ENCODE data around the gene GPAT2.
"Not testable (repeated sequence)": the region's sequence is repeated elsewhere in the genome, so short reads cannot be mapped to it uniquely, and the experiment has no call there.

GPAT2 gene, protein sequence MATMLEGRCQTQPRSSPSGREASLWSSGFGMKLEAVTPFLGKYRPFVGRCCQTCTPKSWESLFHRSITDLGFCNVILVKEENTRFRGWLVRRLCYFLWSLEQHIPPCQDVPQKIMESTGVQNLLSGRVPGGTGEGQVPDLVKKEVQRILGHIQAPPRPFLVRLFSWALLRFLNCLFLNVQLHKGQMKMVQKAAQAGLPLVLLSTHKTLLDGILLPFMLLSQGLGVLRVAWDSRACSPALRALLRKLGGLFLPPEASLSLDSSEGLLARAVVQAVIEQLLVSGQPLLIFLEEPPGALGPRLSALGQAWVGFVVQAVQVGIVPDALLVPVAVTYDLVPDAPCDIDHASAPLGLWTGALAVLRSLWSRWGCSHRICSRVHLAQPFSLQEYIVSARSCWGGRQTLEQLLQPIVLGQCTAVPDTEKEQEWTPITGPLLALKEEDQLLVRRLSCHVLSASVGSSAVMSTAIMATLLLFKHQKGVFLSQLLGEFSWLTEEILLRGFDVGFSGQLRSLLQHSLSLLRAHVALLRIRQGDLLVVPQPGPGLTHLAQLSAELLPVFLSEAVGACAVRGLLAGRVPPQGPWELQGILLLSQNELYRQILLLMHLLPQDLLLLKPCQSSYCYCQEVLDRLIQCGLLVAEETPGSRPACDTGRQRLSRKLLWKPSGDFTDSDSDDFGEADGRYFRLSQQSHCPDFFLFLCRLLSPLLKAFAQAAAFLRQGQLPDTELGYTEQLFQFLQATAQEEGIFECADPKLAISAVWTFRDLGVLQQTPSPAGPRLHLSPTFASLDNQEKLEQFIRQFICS

GRCh38 chr2:96034792-96035191 lies at the start of gene GPAT2:
GPAT2 (minus strand) TSS chr2:96034916; CDS start chr2:96032359, 2,557 bp downstream.
- DNase-seq (ENCODE audit: low spot score): not testable (repeated sequence)

GRCh38 chr2:96083989-96084857 lies 49.5 kb upstream of the GPAT2 start:
- DNase-seq (ENCODE audit: low spot score): no peak

GRCh38 chr2:96083064-96083939 lies 48.6 kb upstream of the GPAT2 start:
- DNase-seq (ENCODE audit: low spot score): no peak

DNA sequence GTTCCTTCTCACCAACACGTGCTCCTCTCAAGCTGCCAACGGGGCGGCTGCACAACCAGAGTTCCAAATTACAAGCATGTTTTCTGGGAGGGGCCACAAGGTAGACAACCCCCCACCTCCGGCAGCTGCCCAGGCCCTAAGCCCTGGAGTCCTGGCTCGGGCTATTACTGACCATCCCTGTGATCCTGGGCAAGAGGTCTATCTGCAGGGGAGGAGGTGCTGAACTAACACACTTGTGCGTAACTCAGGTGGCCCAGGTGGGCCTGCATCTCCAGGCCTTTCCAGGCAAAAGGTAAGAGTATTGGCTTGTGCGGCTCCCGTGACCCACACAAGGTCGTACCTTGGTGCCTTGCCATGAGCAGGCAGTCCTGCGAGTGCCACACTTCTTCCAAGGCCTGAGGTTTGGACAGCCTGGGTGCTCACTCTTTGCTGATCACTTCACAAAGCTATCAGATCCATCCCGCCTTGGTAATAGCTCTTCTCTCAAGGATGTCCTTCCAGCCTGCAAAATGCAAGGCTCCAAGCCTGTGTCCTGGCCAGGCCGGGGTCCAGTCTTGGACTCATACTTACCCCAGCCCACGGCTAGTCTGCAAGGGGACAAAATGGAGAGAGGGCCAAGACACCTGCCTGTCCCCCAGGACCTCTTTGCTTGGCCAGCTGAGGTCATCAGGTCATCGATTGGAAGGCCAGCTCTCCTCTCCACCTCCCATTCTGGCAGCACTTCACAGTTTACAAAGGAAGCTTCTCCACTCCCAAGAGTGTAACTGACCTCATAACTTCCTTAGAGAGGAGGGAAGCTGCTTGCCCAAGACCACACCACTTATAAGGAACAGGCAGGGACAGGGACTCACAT lies 47.7 kb upstream of the GPAT2 start:
- no peak for DNase-seq (ENCODE audit: low spot score)

GRCh38 chr2:96081042-96081441 lies 46.3 kb upstream of the GPAT2 start:
- no peak for DNase-seq (ENCODE audit: low spot score)

GRCh38 chr2:96075199-96075771 lies 40.6 kb upstream of the GPAT2 start:
- no peak for DNase-seq (ENCODE audit: low spot score)

DNA sequence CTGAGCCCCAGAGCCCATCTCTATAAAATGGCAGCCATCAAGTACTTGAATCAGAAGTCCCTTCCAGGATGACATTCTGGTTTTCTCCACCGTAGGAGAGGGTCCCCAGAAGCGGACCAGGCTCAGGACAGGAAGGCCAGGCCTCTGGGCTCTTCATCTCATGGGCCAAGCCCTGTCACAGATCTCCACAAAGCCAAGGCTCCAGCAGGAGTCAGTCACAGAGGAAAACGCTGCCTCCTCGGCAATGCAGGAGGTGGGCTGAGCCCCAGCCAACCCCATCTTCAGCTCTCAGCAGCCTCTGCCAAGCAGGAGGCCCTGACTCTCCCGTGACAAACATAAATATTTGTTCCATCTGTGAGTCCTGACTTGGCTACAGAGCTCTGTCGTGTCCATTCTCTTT lies 39.4 kb upstream of the GPAT2 start:
- DNase-seq (ENCODE audit: low spot score): no peak

DNA sequence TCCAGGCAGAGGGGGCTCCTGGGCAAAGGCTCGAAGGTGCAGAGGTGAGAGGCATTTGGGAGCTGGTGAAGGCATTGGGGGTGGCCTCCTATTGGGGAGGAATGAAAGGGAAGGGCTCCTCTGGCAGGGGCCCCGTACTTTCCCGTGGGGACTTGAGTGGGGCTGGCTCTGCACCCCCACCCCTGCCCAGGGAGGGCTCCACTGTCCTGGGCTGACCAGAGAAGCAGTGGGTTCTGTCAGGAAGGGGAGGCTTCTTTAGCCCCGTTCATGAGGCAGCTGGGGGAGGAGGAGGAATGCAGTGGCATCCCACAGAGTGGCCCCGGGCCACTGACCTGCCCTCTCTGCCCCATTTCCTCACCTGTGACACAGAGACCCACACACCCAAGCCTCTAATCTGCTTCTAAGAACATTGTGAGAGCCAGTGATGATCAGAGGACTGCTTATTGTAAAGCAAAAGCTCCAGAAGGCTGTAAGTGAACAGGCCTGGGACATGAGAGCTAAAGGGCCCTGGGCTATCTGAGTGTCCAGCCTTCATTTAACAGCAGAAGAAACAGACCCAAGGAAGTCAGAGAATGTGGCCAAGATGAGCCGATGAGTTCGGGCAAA lies 38.6 kb upstream of the GPAT2 start:
- no peak for DNase-seq (ENCODE audit: low spot score)

GRCh38 chr2:96072746-96073145 lies 38.0 kb upstream of the GPAT2 start:
- no peak for DNase-seq (ENCODE audit: low spot score)

DNA sequence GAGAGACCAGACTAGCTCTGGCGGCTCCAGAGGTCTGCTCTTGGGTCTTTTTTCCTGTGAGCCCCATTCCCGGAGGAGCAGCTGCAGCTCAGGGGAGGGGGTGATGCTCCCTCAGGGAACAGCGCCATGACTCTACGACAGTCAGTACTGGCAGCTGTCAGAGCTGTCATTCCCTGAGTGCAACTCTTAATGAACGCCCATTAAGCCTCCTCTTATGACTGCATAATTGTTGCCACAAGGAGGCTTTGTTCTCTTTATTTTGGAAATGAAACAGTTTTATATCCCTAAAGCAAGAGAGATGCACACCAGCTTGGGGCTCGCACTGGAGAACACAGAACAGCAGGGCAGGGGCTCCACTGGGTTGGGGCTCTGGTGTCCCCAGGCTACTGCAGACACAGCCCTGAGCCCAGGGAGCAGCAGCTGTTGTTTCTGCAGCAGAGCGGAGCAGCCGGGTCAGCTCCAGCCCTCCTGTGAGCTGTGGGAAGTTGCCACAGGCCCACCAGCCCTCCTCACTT lies 37.3 kb upstream of the GPAT2 start:
- not testable (repeated sequence) for DNase-seq (ENCODE audit: low spot score)

DNA sequence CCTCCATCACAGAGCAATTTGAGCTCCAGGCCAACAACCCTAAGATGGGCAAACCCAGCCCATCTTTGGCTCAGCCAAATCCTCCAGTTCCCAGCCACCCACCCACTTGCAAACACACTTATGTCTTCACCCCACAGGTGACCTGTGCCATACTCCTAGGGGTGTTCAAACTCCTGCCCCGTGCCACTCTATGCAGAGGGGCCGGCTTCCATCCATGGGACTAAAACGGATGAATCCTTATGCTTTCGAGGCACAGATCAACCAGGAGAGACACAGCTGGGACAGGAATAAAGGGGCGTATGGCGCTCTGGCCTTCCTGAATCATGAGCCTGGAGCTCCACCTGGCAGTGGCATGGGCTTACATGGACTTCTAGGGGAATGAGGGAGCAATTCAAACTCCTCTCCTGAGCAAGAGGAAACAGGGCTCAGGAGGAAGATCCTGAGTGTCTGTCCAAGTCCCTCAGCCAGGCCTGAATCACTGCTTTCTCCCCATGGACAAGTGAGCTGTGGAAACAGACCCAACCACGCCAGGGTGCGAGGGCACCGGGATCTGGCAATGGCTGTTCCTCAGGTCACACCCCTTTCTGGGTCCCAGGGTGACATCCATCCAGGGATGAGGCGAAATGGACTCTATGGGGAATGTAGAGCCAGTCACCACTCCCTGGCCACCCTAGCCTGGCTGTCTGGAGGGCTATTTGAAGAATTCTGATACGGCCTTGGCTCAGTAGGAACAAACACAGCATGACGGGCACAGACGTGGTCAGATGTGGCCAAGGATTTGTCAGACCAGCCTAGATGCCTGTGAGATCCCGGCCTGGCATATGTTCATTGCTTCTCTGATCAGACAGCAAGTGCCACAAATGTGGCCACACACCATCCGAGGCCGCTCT lies 36.6 kb upstream of the GPAT2 start:
- not testable (repeated sequence) for DNase-seq (ENCODE audit: low spot score)

DNA sequence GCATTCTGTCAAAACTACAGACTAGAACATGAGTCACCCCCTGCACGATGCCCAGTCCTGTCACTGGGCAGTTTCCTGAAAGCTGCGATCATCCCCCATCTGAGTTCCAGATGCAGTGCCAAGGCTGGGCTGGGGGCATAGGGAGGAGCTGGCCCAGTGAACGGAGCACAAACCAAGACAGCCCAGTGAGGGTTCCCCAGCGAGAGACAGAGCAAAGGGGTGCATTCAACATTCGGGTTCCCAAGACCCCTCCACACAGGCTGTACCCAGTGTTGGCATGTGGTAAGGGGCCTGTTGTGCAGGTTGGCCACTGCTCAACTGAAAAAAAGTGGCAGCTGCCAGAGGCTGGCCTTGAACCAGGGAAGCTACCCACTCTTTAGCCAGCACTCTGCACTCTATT lies 35.6 kb upstream of the GPAT2 start:
- DNase-seq (ENCODE audit: low spot score): not testable (repeated sequence)

DNA sequence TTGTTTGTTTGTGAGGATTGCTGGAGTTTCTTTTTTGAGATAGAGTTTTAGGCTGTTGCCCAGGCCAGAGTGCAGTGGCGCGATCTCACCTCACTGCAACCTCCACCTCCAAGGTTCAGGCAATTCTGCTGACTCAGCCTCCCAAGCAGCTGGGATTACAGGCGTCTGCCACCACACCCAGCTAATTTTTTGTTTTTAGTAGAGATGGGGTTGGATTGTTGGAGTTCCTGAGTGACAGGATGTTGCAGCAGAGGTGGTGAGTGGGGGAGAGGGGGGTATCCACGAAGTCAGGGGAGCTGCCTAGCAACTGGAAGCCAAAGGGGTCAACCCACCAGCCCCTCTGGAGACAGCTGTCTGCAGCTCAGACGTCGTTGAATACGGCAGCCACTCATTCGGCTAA lies 35.2 kb upstream of the GPAT2 start:
- not testable (repeated sequence) for DNase-seq (ENCODE audit: low spot score)

GRCh38 chr2:96067902-96068581 lies 33.3 kb upstream of the GPAT2 start:
- DNase-seq (ENCODE audit: low spot score): not testable (repeated sequence)

- DNase-seq (ENCODE audit: low spot score): not testable (repeated sequence)
These were observed 32.5 kb upstream of the GPAT2 start for GRCh38 chr2:96067098-96067660.

DNA sequence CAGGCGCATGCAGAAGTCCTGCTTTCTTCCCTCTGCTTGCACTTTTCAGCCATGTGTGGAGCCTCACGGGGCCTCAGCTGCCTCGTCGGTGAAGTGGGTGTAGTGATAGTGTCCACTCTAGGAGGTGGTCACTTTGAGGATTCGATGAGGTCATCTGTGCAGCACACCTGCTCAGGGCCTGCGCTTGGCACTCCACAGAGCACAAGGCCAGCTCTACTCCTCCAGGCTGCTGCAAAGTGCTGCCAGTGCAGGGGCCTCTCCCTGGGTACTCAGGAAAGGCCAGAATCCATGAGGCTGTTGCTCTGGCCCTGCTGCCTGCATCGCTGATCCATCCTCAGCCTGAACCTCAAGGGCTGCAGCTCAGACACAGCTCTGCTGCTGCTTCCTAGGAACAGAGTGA lies 31.8 kb upstream of the GPAT2 start:
- not testable (repeated sequence) for DNase-seq (ENCODE audit: low spot score)

GRCh38 chr2:96065954-96066353 lies 31.2 kb upstream of the GPAT2 start:
- not testable (repeated sequence) for DNase-seq (ENCODE audit: low spot score)

Measured in NAMALWA (cell line).